Caki2 (cell line): ENCODE results near the gene ROBO2. TPM values are rescaled to one million over a fixed set of nuclear protein-coding genes. Genes with fewer than 3 reads are reported as not detected.

ENCODE experiments used
- DNase-seq: peaks from one replicate; pipeline ENCODE4 v3.0.0-alpha.2; 2015; ENCODE audit warnings: low read depth
- in situ Hi-C: cut with HindIII; loops from 2 replicates; pipeline ENCODE4 v1.10.0; 2016; ENCODE audit warnings: low sequenced_read_pairs, low pct_unique_long_range_greater_than_20kb, mixed read lengths
- total RNA-seq: library from RNA; depleted of rRNA; stranded (reverse); fragments of >200 nt; shearing (Covaris generic); gene quantifications from 2 replicates; pipeline ENCODE4 v1.2.3, GENCODE V29; 2014; ENCODE audit warnings: low replicate concordance

Gene ROBO2
- total RNA-seq, 1 experiment from 2014 or later, result 13.8 TPM

DNA sequence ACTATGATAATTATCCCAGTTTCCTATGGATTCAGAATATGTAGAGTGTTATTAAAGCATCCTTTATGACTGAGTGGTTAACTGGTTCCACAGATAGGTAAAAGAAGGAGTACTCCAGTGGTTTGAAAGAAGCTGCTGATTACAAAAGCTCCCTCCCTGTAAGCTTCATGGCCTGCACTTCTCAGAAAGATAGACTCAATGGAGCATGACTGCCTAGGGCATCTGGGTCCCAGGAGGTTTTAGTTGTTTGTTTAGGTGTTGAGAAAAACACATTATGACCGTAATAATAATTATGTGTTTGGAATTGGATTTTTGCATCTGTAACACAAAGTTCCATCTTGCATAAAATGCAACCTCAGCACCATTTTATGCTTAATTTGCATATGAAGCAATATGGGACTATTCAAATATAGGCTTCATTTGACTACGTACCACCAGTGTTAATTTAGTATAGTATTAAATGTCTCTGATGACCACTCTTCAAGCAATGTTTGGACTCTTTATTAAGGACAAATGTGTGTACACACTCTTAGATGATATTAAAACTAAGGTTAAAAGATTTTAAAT lies 121.1 kb downstream of the ROBO2 start:
- in situ Hi-C loops, result no loop called here
- DNase-seq, result no peak

GRCh38 chr3:77169823-77170222 lies 129.9 kb downstream of the ROBO2 start:
- DNase-seq, result no peak
- in situ Hi-C loops, result no loop called here

DNA sequence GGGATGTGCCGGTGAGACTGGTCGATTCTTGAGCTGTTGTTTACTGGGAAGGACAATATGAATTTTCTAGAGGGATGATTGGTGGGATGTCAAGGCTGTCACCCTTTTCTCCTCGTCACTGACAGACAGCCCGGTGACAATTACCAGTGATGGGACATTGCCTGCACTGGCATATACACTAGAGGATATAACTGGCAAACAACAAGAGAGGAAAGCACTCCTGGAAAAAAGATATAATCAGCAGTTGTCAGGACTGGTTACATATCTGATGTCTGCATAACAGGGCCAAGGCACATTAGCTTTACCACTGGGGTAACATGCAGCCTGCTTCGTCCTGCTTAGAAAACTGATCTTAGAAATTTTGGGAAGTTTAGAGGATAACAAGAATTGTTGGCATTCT lies 131.1 kb downstream of the ROBO2 start:
- no peak for DNase-seq
- in situ Hi-C loops, result no loop called here

DNA sequence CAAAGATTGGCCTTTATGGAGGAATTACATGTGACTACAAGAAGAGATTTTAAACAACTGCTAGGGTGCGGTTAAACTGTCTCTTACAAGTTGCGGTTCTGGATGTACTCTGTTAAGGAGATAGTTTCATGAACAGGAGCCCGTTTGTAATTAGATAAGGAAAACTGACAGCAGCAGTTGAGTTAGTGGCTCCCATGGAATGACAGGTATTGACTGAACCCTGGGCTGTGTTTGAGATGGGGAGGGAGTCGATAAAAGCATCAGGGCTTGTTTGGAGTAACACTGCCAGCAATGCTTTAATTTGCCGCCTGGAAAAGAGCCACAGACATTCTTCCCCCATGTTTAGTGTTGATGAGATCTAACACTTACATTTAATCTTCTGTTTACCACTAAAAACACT lies 139.9 kb downstream of the ROBO2 start:
- DNase-seq, result no peak

DNA sequence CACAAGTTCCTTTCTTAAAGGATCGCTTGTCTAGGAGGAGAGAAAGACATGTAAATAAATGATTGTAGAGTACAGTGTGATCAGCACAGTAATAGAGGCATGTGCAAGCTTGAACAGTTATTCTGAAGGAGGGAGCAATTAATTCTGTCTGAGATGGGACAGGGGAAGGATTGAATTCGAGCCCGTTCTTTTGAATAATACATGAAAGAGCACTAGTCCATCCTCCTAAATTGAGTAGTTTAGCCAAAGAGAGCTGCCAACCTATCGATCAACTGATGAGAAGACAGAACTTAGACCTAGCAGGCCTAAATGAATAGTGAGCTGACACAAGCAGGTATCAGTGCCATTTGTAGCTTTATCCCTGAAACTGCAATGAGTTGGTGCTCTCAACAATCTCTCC lies 142.4 kb downstream of the ROBO2 start:
- in situ Hi-C loops, result no loop called here
- no peak for DNase-seq

More for the DNA sequence above, 139.9 kb downstream of the ROBO2 start:
- in situ Hi-C loops, result no loop called here

- in situ Hi-C loops, result no loop called here
- DNase-seq, result no peak
These were observed 146.4 kb downstream of the ROBO2 start for GRCh38 chr3:77186319-77186718.

- DNase-seq, result no peak
These were observed 146.8 kb downstream of the ROBO2 start for GRCh38 chr3:77186728-77187127.

GRCh38 chr3:77188210-77188609 lies 148.3 kb downstream of the ROBO2 start:
- in situ Hi-C loops, result no loop called here

More at GRCh38 chr3:77186728-77187127, 146.8 kb downstream of the ROBO2 start:
- in situ Hi-C loops, result no loop called here

DNA sequence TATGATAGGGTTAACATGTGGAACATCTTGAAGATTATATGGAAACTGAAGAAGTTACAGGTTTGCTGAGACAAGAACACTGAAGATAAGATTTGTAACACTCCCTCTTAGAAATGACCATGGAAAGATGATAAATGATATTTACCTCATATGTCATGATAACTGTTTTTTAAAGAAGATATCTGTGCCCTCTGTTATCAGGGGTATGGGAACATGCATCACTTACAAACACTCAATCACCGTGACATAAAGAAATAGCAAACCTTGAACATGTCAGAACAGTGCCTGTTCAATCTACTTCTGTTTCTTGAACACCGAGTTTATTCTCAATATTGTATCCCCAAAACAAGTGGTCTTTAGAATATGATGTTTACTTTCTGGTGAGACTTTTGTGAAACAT lies 149.4 kb downstream of the ROBO2 start:
- DNase-seq, result no peak
- in situ Hi-C loops, result no loop called here

More at GRCh38 chr3:77188210-77188609, 148.3 kb downstream of the ROBO2 start:
- no peak for DNase-seq

- in situ Hi-C loops, result no loop called here
These were observed 149.8 kb downstream of the ROBO2 start for GRCh38 chr3:77189684-77190083.

GRCh38 chr3:77190374-77190773 lies 150.5 kb downstream of the ROBO2 start:
- DNase-seq, result no peak
- in situ Hi-C loops, result no loop called here

More at GRCh38 chr3:77189684-77190083, 149.8 kb downstream of the ROBO2 start:
- no peak for DNase-seq

DNA sequence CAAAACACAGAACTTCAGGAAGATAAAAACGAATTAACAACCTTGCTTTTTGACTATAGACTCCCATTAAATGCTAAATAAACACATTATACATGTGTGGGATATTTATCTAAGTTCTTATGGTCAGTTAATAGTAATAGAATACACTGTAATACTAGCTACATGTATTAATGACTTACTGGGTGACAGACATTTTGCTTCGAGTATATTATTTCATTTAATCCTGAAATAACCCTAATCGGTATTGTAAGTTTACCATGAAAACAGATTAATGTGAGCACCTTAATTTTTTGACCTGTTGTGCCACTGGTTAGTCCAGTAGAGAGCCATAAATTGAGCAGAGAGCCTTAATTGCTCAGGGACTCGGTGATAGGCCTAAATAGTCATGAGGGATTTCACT lies 151.1 kb downstream of the ROBO2 start:
- DNase-seq, result no peak
- in situ Hi-C loops, result no loop called here

GRCh38 chr3:77191640-77192039 lies 151.7 kb downstream of the ROBO2 start:
- in situ Hi-C loops, result no loop called here

DNA sequence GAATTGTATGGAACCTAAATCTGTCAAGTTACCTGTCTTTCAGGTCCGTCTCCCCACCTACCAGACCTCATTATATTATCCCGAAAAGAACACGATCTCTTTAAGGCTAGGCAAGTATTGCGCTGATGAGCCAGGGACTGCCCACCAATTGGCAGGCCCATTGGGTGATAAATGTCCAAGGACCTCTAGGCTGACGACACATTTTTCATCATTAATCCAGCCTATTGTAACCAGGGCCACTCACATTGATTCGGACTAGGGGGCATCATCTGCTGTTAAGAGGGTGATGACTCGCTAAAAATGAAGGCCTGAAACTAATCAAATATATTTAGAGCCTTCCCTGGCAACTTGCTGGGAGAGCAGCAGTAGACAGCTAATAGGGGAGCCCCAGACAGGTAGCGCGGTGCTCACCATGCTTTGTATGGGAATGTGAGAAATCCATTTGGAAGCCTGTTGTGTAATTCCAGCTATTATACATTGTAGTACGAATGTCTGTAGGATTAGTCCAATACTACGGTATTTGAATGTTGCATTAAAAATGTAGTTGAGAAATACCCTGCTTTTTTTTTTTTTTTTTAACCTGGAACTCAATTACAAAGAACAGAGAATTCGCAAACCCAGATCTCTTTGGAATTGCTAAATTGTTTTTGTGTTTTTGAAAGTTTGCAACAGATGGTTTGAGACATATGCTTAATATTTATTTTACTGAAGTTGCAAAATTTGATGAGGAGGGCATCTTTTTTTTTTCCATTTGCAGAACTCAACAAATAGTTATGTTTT lies 156.1 kb downstream of the ROBO2 start:
- in situ Hi-C loops, result no loop called here

More at GRCh38 chr3:77191640-77192039, 151.7 kb downstream of the ROBO2 start:
- DNase-seq, result no peak

DNA sequence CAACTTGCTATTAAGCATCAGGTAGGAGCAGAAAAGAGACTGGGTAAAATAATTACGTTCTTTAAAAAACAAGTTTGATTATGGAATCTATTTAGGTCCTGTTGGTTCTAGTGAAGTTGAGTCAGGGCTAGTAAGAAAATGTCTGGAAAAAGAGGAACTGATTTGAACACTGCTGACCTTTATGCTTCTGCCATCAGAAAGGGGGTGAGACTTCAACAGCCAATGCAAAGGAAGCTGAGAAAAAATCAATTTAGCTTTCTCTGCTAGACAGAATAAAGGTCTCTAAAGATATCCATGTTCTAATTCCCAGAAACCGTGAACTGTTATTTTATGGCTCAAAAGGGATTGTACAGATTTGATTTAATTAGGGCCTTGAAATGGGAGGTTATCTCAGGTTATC lies 157.5 kb downstream of the ROBO2 start:
- no peak for DNase-seq
- in situ Hi-C loops, result no loop called here

More for the DNA sequence above, 156.1 kb downstream of the ROBO2 start:
- DNase-seq, result no peak

GRCh38 chr3:77203851-77204250 lies 164.0 kb downstream of the ROBO2 start:
- DNase-seq, result no peak
- in situ Hi-C loops, result no loop called here

DNA sequence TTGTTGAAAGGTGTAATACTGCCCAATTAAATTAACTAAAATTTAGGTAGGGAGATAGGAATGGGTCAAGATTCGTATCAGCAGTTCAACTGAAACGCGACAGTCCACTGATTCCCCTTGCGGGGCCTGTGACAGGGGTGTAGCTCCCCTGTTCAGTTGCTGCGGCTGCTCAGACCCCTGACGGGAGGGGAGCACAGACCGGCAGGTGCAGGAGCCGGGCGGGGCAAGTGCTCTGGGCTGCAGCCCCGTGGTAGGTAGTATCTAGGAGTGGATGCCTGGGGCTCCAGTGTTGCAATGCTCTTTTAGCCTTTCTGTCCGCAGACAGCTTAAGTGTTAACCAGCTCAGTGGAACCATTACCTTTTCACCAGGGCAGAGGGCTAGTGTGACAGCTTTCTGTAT lies 164.9 kb downstream of the ROBO2 start:
- in situ Hi-C loops, result no loop called here
- no peak for DNase-seq

DNA sequence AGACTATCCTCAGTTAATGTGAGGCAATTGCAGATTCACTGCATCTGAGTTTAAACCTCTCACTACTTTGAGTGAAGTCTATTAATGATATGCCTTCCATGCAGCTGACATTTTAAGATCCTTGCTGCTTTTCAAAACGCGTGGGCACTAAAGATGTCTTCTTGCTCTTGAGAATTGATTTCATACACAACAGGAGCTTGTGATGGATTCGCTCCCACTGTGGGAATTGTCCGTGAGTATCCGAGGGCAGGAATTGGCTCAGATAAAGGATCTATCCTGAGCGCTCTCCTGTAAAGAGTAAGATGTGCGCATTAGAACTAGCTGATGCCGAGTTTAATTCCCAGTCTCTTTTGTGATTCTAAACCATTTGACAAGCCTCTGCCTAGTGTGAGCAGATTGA lies 167.9 kb downstream of the ROBO2 start:
- DNase-seq, result no peak
- in situ Hi-C loops, result no loop called here

DNA sequence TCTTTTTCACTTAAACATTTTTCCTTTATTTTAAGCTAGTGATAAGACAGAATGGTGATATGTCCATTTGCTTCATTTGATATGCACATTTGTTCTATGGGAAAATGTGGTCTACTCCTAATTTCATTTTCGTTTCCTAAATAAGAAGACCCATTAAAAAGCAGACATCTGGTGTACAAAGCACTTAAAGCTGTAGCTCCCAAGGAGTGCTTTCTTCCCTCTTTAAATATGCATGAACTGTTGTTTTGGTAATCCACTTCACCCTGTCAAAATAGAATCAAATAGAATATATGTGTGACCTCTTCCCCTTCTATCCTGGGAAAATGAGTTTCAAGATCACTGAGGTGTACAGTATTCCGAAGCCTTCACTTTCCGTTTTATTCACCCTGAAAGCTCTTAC lies 182.8 kb downstream of the ROBO2 start:
- in situ Hi-C loops, result no loop called here
- DNase-seq, result no peak

DNA sequence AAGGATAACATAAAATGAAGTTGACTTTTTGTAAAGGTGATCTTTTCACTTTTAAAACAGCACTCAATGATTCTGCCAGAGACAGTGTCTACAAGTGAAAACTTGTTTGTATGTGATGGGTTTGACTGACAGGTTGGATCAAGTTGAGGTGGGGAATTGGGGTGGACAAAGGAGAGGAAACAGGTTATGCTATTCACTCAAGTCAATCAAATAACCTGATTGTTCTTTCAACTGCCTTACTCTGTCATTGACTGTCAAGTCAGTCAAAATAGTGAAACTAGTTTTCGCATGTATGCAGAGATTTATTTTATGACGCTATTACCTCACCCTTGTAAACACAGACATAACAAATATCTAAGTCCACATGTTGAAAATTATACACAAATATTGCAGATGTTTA lies 187.7 kb downstream of the ROBO2 start:
- DNase-seq, result no peak
- in situ Hi-C loops, result no loop called here
